ENCODE data around the gene PSMC3.

PSMC3 gene

DNA sequence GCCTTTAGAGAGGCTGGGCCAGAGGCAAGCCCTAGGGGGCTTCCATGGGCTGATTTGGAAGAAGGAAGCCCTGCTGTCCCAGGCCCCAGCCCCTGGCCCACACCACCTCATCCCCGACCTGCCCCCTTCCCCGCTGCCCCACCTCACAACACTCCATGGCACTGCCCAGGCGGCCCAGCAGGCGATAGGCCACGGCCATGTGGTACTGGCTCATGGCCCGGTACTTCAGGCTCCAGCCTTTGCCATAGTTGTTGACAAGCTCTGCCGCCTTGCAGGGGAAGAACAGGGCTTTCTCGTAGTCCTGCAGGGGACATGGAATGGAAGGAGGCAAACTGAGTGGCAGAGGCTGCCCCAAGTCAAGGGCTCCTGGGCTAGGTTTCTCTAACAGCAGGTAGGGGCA lies 16.3 kb upstream of the PSMC3 start:
- no peak for DNase-seq

DNA sequence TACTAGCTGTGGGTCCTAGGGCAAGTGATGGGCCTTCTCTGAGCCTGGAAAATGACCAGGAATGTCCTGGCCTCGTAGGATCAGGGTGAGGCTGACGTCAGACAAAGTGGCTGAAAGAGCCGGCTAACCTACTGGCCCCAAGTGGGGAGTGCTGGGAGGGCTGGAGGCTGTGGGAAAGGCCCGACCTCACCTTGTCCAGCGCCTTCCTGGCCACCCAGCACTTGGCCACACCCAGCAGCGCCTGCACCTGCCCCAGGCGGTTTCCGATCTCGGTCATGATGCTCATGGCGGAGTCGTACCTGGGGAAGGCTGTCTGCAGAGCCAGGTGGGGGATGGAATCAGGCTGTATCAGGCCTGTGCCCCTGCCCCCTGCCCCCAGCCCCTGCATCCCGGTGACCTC lies 15.2 kb upstream of the PSMC3 start:
- DNase-seq: no peak

DNA sequence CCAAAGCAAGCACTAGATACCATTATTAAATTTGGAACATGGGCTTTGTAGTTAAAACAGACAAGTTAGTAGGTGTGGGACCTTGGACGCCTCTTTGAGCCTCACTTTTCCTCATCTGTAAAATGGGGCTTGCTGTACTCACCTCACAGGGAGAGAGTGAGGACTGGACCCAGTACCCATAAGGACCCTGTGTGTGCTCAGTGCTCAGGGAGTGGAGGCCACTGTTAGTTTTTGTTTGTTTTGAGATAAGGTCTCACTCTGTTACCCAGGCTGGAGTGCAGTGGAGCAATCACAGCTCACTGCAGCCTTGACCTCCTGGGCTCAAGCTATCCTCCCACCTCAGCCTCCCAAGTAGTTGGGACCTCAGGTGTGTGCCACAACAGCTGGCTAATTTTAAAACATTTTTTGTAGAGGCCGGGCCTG lies 13.8 kb upstream of the PSMC3 start:
- no peak for DNase-seq

DNA sequence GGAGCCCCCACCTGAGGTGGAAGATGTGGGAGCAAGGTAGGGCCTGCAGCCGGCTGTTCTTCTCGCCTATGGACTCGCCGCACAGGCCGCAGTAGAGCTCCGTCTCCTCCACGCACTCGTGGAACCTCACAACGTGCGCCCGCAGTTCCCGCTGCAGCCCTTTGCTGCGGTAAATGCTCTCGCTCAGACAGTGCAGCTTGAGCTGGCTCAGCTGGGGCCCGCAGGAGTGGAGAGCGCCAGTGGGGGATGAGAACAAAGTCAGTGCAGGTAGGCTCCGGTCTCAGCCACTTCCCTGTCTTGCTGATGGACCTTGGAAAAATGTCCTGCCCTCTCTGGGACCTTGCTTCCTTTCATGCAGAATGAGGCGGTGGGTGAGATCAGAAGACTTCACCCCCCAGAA lies 12.5 kb upstream of the PSMC3 start:
- DNase-seq: no peak

DNA sequence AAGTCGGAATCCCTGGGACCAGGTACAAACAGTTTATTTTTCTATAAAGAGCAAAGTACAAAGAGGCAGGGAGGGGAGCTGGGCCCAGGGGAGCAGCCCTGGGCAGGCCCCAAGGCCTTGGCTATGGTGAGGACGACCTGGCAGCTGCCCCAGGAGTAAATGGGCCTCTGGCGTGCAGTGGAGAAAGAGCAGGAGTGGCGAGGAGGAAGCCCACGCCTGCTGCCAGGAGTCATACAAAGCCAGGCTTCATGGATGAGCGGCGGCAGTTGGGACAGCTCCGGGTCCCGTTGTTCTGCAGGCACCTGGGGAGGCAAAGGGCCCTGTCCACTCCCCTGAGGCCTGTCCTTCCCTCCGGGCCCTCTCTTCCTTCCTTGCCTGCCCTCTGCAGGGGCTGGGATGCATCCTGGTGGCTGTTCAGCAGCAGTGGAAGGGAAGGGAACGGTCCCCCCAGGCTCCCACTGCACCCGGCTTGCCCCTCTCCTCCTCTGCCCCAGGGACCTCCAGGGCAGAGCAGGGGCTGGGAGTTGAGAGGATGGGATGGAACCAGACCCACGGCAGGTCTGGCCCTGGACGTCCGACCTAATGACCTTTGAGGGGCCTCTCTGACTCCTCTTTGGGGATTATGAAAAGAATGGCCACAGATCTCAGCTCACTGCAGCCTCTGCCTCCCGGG lies 11.6 kb upstream of the PSMC3 start:
- DNase-seq: no peak

DNA sequence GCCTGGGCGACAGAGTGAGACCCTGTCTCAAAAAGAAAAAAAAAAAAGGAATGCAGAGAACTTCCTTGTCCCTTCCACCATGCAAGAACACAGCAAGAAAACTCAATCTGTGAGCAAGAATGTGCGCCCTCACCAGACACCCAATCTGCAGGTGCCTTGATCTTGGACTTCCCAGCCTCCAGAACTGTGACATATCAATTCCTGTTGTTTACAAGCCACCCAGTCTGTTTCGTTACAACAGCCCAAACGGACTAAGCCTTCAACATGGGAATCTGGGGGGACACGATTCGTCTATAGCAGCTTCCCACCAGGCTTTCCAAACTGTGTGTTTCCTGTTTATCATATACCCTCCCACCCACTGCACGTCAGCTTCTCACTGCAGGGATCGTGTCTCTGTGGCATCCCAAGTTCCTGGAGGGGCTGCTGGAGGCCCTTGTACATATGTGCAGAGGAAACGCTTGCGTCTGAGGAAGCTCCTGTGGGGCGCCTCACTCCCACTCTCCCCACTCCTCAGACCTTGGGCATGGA lies 11.0 kb upstream of the PSMC3 start:
- no peak for DNase-seq

DNA sequence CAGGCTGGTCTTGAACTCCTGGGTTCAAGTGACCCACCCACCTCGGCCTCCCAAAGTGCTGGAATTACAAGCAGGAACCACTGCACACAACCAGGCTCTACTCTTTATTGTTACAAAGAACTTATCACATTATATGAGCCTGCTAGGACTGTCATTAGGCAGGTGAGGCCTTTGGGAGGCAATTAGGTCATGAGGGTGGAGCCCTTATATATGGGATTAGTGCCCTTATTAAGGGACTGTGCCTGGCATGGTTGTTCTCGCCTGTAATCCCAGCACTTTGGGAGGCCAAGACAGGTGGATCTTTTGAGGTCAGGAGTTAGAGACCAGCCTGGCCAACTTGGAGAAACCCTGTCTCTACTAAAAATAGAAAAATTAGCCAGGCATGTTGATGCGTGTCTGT lies 10.5 kb upstream of the PSMC3 start:
- no peak for DNase-seq

DNA sequence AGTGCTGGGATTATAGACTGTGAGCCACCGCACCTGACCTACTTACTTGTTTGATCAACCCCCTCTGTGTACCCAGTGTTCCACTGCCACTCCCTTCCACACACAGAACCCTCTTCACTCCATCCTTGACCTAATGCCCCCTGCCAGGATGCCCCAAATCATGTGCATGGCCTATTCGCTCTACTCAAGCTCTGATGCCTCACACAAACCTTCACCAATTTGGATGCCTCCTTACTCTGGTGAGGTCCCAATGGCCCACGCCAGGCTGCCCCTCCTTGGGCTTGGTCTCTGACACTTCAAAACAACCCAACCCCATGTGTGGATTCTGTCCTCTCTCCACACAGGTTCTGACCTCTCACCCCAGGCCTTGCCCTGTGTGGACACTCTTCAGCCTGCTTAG lies 9.4 kb upstream of the PSMC3 start:
- no peak for DNase-seq

DNA sequence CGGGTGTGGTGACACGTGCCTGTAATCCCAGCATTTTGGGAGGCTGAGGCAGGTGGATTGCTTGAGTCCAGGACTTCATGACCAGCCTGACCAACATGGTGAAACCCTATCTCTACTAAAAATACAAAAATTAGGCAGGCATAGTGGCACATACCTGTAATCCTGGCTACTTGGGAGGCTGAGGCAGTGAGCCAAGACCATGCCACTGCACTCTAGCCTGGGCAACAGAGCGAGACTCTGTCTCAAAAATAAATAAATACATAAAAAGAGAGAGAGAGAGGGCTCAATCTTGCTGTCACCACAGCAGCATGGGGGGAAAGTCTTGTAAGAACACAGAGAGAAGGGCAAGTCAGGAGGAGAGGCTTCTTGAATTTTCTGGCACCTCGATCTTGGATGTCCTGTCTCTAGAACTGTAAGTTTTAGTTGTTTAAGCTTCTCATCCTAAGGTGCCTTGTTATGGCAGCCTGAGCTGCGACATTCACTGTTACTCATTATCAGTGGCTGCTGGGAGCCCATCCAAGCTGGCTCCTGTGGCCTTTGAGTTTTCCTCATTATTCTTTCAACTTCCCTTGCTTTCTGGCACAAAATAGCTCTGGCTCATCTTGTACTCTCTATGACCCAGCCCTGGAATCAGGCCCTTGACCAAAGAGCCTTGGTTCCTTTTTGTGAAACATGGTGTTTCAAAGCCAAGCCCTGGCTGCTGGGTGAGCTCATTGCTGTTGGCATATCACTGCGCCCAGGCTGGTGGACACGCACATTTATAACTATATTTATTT lies 8.0 kb upstream of the PSMC3 start:
- no peak for DNase-seq

DNA sequence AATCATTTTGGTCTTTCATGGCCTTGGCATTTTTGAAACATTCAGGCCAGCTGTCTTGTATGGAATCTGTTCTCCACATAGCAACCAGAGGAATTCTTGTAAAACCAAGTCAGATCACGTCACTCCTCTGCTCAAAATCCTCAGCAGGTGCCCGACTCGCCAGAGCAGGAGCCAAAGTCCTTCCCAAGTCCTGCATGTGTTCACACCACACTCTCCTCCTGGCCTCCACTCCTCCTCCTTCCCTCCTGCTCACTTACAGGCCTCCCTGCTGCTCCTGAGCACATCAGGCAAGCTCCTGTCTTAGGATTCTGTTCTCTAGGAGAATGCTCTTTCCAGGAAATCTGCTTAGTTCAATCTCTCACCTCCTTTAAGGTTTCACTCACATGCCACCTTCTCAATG lies 6.9 kb upstream of the PSMC3 start:
- DNase-seq: no peak

DNA sequence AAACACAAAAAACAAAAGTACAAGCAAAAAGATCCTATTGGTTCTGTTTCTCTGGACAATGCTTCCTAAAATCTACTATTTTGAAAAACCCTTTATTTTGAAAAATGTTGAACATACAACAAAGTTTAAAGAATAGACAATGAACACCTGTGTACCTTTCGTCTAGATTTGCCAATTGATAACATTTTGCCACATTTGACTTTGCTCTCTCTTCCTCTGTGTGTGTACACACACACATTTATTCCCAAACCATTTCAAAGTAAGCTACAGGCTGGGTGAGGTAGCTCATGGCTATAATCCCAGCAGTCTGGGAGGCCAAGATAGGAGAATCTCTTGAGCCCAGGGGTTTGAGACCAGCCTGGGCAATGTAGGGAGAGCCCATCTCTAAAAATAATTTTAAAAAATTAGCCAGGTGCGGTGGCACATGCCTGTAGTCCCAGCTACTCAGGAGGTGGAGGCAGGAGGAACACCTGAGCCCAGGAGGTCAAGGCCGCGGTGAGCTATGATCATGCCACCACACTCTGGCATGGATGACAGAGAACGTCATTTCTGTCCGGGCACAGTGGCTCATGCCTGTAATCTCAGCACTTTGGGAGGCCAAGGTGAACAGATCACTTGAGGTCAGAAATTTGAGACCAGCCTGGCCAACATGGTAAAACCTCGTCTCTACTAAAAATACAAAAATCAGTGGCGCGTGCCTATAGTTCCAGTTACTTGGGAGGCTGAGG lies 5.3 kb upstream of the PSMC3 start:
- no peak for DNase-seq

DNA sequence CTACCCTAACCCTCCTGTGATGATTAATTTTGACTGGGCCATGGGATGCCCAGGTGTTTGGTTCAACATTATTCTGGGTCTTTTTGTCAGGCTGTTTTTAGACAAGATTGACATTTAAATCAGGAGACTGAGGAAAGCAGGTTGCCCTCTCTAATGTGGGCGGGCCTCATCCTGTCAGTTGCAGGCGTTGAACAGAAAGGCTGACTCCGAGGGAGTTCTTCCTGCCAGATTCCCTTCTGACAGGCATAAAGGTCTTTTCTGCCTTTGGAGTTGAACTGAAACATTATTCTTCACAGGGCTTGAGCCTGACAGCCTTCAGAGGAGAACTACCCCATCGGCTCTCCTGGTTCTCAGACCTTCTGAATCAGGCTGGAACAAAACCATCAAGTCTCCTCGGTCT lies 4.3 kb upstream of the PSMC3 start:
- DNase-seq: no peak

DNA sequence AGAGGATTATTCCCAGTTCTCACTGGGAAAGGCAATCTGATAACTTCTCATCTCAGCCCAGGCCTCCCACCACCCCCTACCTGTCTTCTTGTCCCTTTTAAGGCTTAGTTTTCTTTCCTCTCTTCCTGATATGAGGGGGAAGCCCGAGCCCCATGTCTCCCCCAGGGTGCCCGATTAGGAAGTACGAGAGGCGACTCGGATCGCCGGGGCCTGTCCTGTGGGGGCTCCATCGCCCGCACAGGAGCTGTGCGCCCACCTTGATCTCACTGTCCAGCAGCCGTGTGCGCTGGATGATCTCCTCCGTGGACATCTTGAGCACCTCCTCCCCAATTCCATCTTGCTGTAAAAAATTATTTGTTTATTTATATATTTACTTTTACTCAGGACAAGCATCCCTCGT lies 628 bp downstream of the PSMC3 start:
- DNase-seq: no peak

DNA sequence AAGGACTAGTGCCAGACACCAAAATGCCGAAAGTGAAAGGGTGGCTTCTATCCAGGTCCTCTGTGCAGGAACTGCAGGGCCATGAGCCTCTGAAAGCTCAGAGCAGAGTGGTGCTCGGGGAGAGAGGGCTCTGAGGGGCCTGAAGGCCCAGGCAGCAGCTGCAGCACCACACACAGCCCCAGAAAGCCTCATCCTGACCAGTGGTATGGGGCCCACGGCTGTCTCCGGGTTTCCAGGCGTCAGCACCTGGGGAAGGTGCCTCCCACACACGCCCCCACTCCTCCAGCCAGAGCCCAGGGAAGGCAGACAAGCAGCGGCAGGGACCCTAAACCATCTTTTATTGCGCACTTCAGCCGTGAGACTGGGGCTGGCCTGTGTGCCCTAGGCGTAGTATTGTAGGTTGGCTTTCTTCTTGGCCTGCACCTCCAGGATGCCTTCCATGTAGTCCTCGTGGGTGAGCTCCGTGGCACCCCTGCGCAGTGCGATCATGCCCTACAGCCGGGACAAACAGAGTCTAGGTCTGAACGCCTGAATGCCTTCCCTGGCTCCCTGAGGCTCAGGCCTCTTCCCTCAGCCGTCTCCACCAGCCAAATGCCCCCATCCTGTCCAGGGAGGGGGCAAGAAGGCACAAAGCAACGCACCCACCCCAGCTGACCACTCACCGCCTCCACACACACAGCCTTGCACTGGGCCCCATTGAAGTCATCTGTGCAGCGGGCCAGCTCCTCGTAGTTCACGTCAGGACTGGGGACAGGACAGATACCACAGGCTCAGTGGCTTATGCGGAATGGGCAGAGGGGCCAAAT lies 7.6 kb downstream of the PSMC3 start:
- no peak for DNase-seq

DNA sequence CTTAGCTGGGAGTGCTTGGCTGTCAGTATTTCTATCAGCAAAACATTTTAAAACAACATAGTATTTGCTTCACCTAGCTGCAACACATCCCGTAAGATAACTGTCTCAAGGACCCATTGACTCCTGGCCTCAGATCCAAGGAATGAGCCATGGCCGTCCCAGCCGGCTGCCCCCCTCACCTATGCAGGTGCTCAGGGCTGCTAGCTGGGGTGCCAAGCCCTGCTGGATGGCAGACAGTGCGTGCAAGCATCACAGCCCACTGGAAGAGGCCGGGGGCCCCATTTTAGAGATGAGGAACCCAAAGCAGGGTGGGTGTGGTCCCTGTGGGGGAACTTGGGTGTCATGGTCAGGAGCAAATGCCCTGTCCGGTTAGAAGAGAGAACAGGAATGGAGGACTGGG lies 8.5 kb downstream of the PSMC3 start:
- no peak for DNase-seq

DNA sequence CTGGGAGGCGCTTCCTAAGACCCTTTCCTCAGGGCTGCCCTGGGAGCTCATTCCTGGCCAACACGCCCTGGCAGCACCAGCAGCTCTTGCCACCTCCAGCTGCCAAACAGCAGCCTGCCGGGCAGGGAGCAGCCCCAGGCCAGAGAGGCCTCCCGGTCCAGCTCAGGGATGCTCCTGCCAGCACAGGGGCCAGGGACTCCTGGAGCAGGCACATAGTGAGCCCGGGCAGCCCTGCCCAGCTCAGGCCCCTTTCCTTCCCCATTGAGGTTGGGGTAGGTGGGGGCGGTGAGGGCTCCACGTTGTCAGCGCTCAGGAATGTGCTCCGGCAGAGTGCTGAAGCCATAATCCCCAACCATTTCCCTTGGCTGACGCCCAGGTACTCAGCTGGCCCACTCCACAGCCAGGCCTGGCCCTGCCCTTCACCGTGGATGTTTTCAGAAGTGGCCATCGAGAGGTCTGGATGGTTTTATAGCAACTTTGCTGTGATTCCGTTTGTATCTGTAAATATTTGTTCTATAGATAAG lies 10.2 kb downstream of the PSMC3 start:
- DNase-seq: no peak

DNA sequence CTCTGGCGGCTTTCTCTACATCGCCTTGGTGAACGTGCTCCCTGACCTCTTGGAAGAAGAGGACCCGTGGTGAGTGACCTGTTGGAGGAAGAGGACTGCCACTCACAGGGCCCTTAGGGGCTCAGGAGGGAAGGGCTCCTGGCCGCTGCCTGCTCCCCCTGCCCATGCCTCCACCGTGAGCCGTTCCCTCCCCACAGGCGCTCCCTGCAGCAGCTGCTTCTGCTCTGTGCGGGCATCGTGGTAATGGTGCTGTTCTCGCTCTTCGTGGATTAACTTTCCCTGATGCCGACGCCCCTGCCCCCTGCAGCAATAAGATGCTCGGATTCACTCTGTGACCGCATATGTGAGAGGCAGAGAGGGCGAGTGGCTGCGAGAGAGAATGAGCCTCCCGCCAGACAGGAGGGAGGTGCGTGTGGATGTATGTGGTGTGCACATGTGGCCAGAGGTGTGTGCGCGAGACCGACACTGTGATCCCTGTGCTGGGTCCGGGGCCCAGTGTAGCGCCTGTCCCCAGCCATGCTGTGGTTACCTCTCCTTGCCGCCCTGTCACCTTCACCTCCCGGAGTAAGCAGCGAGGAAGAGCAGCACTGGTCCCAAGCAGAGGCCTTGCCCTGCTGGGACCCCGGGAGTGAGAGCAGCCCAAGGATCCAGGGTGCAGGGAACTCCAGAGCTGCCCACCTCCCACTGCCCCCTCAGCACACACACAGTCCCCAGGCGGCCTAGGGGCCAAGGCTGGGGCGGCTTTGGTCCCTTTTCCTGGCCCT lies 11.0 kb downstream of the PSMC3 start:
- DNase-seq: no peak

DNA sequence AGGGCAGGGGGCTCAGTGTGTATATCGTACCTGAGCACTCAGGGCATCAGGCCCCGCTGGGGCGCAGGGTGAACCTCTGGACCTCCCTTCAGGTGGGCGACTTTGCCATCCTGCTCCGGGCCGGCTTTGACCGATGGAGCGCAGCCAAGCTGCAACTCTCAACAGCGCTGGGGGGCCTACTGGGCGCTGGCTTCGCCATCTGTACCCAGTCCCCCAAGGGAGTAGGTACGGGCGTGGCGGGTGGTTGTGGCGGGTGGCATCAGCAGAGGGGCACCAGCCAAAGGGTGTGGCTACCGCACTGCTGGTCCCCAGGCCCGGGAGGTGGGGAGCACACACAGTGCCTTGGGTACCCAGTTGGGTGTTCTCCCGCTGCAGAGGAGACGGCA lies 11.6 kb downstream of the PSMC3 start:
- no peak for DNase-seq

DNA sequence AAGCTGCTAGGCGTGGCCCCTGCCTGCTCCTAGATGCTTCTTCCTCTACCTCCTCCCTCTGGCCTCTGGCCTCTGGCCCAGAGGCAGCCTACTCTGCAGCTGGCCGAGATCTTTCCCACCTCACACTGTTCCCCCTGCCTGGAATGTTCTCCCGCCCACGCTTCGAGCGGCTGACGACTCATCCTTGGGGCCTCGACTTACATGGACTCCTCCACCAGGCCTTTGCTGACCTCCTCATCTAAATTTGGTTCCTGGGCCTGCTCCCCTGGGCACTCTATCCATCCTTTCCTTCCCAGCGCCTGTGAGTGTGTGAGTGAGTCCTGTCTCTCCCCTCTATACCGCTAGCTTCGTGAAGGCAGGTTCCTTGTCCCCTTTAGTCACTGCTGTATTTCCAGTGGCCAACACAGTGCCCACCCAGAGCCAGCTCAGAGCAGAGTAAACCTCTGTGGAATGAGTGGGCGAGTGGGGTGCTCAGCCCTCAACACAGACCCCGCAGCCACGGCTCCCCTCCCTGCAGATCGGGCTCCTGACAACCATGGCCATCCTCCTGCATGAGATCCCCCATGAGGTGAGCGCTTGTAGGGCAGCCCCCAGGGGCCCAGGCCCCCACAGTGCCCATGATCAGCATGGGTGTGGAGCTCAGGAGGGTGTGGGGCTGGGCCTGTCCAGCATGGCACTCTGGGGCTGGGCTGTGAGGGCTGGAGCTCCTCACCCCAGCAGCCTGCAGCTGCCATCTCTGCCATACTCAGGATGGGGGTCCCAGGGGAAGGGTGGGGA lies 12.1 kb downstream of the PSMC3 start:
- no peak for DNase-seq

DNA sequence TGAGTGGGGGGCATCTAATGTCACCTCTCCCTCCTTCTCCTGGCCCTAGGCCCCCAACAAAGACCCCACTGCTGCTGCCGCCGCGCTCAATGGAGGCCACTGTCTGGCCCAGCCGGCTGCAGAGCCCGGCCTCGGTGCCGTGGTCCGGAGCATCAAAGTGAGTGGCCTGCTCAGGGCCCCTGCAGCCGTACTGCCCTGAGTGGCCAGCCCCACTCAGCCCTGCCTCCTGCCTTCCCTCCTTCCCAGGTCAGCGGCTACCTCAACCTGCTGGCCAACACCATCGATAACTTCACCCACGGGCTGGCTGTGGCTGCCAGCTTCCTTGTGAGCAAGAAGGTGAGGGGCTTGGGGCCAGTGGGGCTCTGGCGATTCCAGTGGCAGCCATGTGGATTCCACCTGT lies 12.9 kb downstream of the PSMC3 start:
- no peak for DNase-seq

Data from NCI-H748 treated with DMSO at 0.1 percent for 48 hours (cell line).